ENCODE results near the gene NCKAP5.

NCKAP5 gene

DNA sequence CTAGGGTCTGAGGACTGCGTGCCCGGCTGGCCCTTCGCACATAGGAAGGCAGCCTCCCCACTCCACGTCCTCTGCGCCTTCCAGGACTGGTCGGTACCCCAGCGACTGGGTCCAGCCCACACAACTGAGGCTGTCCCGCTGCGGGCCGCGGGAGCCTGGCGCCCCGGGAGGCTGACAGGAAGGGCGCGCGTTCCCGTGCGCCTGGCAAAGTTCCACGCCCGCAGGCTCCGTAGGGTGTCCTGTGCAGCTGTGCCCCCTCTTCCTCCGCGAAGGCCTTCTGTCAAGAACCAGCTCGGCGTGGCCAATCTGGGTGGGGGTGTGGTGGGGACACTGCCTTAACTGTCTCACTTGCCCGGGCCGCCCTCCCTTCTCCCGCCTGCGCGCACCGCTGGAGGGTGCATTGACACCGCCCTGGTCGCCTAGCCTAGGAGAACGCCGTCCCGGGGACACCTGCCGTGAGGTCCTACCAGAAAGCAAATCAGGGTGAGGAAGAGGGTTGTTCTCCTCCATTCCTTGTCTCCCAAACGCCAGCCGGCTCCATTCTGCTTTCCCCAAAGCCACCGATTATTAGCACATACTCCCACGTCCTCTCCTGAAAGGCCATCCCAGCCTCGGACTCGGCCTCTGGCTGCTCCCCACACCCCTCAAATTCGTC lies 897.6 kb downstream of the NCKAP5 start:
- Histone ChIP-seq H3K36me3 (no peaks in the 10 kb centered on the region), H3K9me3 (no peaks in the 10 kb centered on the region), H3K4me3 (ENCODE audit: low read depth in 1 of 2, low read length in 1 of 2) (no peak overlapping the region), H3K4me1 (ENCODE audit: control insufficient read depth in 1 of 2, insufficient read depth in 1 of 2, low read depth in 1 of 2, low read length in 1 of 2) (no peaks in the 10 kb centered on the region), H3K27me3 (peaks cover 95% of the 10 kb centered on the region), H3K27ac (no peak overlapping the region)
- TF ChIP-seq, protein P1, sequence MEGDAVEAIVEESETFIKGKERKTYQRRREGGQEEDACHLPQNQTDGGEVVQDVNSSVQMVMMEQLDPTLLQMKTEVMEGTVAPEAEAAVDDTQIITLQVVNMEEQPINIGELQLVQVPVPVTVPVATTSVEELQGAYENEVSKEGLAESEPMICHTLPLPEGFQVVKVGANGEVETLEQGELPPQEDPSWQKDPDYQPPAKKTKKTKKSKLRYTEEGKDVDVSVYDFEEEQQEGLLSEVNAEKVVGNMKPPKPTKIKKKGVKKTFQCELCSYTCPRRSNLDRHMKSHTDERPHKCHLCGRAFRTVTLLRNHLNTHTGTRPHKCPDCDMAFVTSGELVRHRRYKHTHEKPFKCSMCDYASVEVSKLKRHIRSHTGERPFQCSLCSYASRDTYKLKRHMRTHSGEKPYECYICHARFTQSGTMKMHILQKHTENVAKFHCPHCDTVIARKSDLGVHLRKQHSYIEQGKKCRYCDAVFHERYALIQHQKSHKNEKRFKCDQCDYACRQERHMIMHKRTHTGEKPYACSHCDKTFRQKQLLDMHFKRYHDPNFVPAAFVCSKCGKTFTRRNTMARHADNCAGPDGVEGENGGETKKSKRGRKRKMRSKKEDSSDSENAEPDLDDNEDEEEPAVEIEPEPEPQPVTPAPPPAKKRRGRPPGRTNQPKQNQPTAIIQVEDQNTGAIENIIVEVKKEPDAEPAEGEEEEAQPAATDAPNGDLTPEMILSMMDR (IDR thresholded peaks at IDR 0.05) = no peak

GRCh38 chr2:132669908-132670495 lies 898.3 kb downstream of the NCKAP5 start, which contains the start of gene LYPD1:
LYPD1 (minus strand) TSS chr2:132670205; CDS start chr2:132669932, 273 bp downstream.
- H3K4me1 ChIP-seq (ENCODE audit: control insufficient read depth in 1 of 2, insufficient read depth in 1 of 2, low read depth in 1 of 2, low read length in 1 of 2) = no peaks in the 10 kb centered on the region
- H3K36me3 ChIP-seq = no peaks in the 10 kb centered on the region
- H3K27ac ChIP-seq = no peak within 1 kb of the TSS
- no peak within 1 kb of the TSS for H3K4me3 ChIP-seq (ENCODE audit: low read depth in 1 of 2, low read length in 1 of 2)
- peaks cover 90% of the 10 kb centered on the region for H3K27me3 ChIP-seq
- TF ChIP-seq, protein P1 (IDR thresholded peaks at IDR 0.05) = no peak
- H3K9me3 ChIP-seq = no peaks in the 10 kb centered on the region

DNA sequence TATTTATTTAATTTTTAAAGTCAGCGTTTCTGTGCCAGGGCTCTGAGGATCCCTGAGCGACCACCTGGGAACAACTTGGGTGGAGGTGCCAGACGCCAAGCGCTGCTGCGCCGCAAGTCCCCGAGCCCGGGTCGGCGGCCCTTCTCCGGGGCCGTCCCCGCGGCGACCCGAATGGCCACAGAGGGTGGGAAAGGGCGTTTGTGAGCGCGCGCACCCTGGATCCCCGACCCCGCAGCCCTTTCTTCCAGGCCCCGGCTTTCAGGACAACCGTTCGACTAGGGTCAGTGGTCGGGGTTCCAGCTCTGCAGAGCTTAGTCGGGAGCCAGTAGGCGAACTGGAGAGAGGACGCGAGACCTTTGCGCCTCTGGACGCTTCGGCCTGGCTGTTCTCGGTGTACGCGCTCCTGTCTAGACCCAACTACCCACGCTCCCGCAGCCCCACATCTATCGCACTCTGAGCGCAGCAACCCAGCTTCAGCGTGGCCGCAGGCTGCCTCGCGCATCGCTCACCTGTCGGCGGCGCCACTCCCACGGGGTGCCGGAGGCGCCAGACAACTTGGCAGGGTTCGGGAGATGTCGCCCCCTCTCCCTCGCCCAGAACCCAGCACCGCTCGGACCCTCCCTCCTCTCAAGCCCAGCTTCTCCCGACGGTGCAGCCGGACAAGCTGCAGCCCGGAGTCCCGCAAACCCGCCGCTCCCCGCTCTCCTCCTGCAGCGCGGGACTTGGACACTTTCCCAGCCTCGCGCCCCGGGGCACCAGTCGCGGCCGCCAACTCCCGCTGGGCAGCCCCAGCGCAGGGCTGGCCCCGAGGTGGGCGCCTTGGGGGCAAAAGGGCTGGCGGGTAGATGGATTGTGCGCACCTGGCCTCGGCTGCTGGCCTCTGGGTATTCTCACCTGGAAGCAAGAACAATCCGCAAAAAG lies 899.0 kb downstream of the NCKAP5 start:
- Histone ChIP-seq H3K27ac (no peak overlapping the region), H3K36me3 (no peaks in the 10 kb centered on the region), H3K27me3 (peaks cover 82% of the 10 kb centered on the region), H3K4me1 (ENCODE audit: control insufficient read depth in 1 of 2, insufficient read depth in 1 of 2, low read depth in 1 of 2, low read length in 1 of 2) (no peaks in the 10 kb centered on the region), H3K4me3 (ENCODE audit: low read depth in 1 of 2, low read length in 1 of 2) (no peak overlapping the region), H3K9me3 (no peaks in the 10 kb centered on the region)
- TF ChIP-seq, protein P1 (IDR thresholded peaks at IDR 0.05) = no peak

GRCh38 chr2:132668189-132668823 lies 900.0 kb downstream of the NCKAP5 start:
- H3K4me1 ChIP-seq (ENCODE audit: control insufficient read depth in 1 of 2, insufficient read depth in 1 of 2, low read depth in 1 of 2, low read length in 1 of 2) = no peaks in the 10 kb centered on the region
- no peak overlapping the region for H3K4me3 ChIP-seq (ENCODE audit: low read depth in 1 of 2, low read length in 1 of 2)
- H3K36me3 ChIP-seq = no peaks in the 10 kb centered on the region
- TF ChIP-seq, protein P1 (IDR thresholded peaks at IDR 0.05) = no peak
- H3K27me3 ChIP-seq = peaks cover 73% of the 10 kb centered on the region
- H3K9me3 ChIP-seq = no peaks in the 10 kb centered on the region
- H3K27ac ChIP-seq = no peak overlapping the region

GRCh38 chr2:132667706-132668105 lies 900.6 kb downstream of the NCKAP5 start:
- TF ChIP-seq, protein P1 (IDR thresholded peaks at IDR 0.05) = no peak
- Histone ChIP-seq H3K27ac (no peak overlapping the region), H3K9me3 (no peaks in the 10 kb centered on the region), H3K27me3 (peaks cover 67% of the 10 kb centered on the region), H3K4me3 (ENCODE audit: low read depth in 1 of 2, low read length in 1 of 2) (no peak overlapping the region), H3K36me3 (no peaks in the 10 kb centered on the region), H3K4me1 (ENCODE audit: control insufficient read depth in 1 of 2, insufficient read depth in 1 of 2, low read depth in 1 of 2, low read length in 1 of 2) (no peaks in the 10 kb centered on the region)
